ENCODE results near the gene FOXP1.

The FOXP1 gene

GRCh38 chr3:71262364-71263265 is 320.9 kb downstream of the FOXP1 start:
- peaks cover 9% of the 10 kb centered on the region for H3K27me3 Mint-ChIP-seq (ENCODE audit: low read depth)
- H3K4me3 Mint-ChIP-seq, result no peak overlapping the region
- no peaks in the 10 kb centered on the region for H3K36me3 Mint-ChIP-seq (ENCODE audit: low read depth)
- no peak overlapping the region for H3K27ac Mint-ChIP-seq
- no peaks in the 10 kb centered on the region for H3K9me3 Mint-ChIP-seq
- H3K4me1 Mint-ChIP-seq (ENCODE audit: low read depth), result peaks cover 5% of the 10 kb centered on the region

- H3K27me3 Mint-ChIP-seq (ENCODE audit: low read depth), result peaks cover 8% of the 10 kb centered on the region
- H3K4me3 Mint-ChIP-seq, result no peak overlapping the region
- no peaks in the 10 kb centered on the region for H3K36me3 Mint-ChIP-seq (ENCODE audit: low read depth)
- H3K4me1 Mint-ChIP-seq (ENCODE audit: low read depth), result peaks cover 5% of the 10 kb centered on the region
- no peaks in the 10 kb centered on the region for H3K9me3 Mint-ChIP-seq
- no peak overlapping the region for H3K27ac Mint-ChIP-seq
These were observed 322.7 kb downstream of the FOXP1 start for GRCh38 chr3:71260782-71261181.

- Mint-ChIP-seq H3K36me3 (ENCODE audit: low read depth) (no peaks in the 10 kb centered on the region), H3K27me3 (ENCODE audit: low read depth) (no peaks in the 10 kb centered on the region), H3K4me3 (no peak overlapping the region), H3K4me1 (ENCODE audit: low read depth) (no peaks in the 10 kb centered on the region), H3K27ac (no peak overlapping the region), H3K9me3 (no peaks in the 10 kb centered on the region)
These were observed 325.0 kb downstream of the FOXP1 start for GRCh38 chr3:71258526-71258925.

GRCh38 chr3:71258116-71258515 is 325.4 kb downstream of the FOXP1 start:
- H3K36me3 Mint-ChIP-seq (ENCODE audit: low read depth), result no peaks in the 10 kb centered on the region
- no peaks in the 10 kb centered on the region for H3K9me3 Mint-ChIP-seq
- H3K27ac Mint-ChIP-seq, result no peak overlapping the region
- H3K27me3 Mint-ChIP-seq (ENCODE audit: low read depth), result no peaks in the 10 kb centered on the region
- H3K4me1 Mint-ChIP-seq (ENCODE audit: low read depth), result no peaks in the 10 kb centered on the region
- no peak overlapping the region for H3K4me3 Mint-ChIP-seq

GRCh38 chr3:71255498-71255897 is 328.0 kb downstream of the FOXP1 start:
- Mint-ChIP-seq H3K9me3 (no peaks in the 10 kb centered on the region), H3K4me1 (ENCODE audit: low read depth) (no peaks in the 10 kb centered on the region), H3K4me3 (no peak overlapping the region), H3K36me3 (ENCODE audit: low read depth) (no peaks in the 10 kb centered on the region), H3K27ac (no peak overlapping the region), H3K27me3 (ENCODE audit: low read depth) (no peaks in the 10 kb centered on the region)

- Mint-ChIP-seq H3K4me3 (no peak overlapping the region), H3K9me3 (no peaks in the 10 kb centered on the region), H3K36me3 (ENCODE audit: low read depth) (no peaks in the 10 kb centered on the region), H3K27ac (no peak overlapping the region), H3K27me3 (ENCODE audit: low read depth) (no peaks in the 10 kb centered on the region), H3K4me1 (ENCODE audit: low read depth) (no peaks in the 10 kb centered on the region)
These were observed 329.1 kb downstream of the FOXP1 start for GRCh38 chr3:71254281-71255057.

- H3K4me3 Mint-ChIP-seq, result no peak overlapping the region
- no peaks in the 10 kb centered on the region for H3K27me3 Mint-ChIP-seq (ENCODE audit: low read depth)
- no peaks in the 10 kb centered on the region for H3K9me3 Mint-ChIP-seq
- H3K36me3 Mint-ChIP-seq (ENCODE audit: low read depth), result no peaks in the 10 kb centered on the region
- no peak overlapping the region for H3K27ac Mint-ChIP-seq
- H3K4me1 Mint-ChIP-seq (ENCODE audit: low read depth), result no peaks in the 10 kb centered on the region
These were observed 330.4 kb downstream of the FOXP1 start for GRCh38 chr3:71253169-71253568.

GRCh38 chr3:71252466-71252865 is 331.1 kb downstream of the FOXP1 start:
- Mint-ChIP-seq H3K27me3 (ENCODE audit: low read depth) (no peaks in the 10 kb centered on the region), H3K27ac (no peak overlapping the region), H3K9me3 (no peaks in the 10 kb centered on the region), H3K36me3 (ENCODE audit: low read depth) (no peaks in the 10 kb centered on the region), H3K4me1 (ENCODE audit: low read depth) (no peaks in the 10 kb centered on the region), H3K4me3 (no peak overlapping the region)

GRCh38 chr3:71251156-71251775 is 332.3 kb downstream of the FOXP1 start:
- no peak overlapping the region for H3K27ac Mint-ChIP-seq
- H3K4me1 Mint-ChIP-seq (ENCODE audit: low read depth), result no peaks in the 10 kb centered on the region
- H3K27me3 Mint-ChIP-seq (ENCODE audit: low read depth), result no peaks in the 10 kb centered on the region
- no peaks in the 10 kb centered on the region for H3K36me3 Mint-ChIP-seq (ENCODE audit: low read depth)
- no peaks in the 10 kb centered on the region for H3K9me3 Mint-ChIP-seq
- H3K4me3 Mint-ChIP-seq, result no peak overlapping the region

GRCh38 chr3:71250026-71250425 is 333.5 kb downstream of the FOXP1 start:
- H3K27me3 Mint-ChIP-seq (ENCODE audit: low read depth), result no peaks in the 10 kb centered on the region
- no peak overlapping the region for H3K27ac Mint-ChIP-seq
- no peaks in the 10 kb centered on the region for H3K9me3 Mint-ChIP-seq
- H3K36me3 Mint-ChIP-seq (ENCODE audit: low read depth), result no peaks in the 10 kb centered on the region
- H3K4me1 Mint-ChIP-seq (ENCODE audit: low read depth), result no peaks in the 10 kb centered on the region
- H3K4me3 Mint-ChIP-seq, result no peak overlapping the region

GRCh38 chr3:71247958-71248335 is 335.6 kb downstream of the FOXP1 start:
- no peaks in the 10 kb centered on the region for H3K36me3 Mint-ChIP-seq (ENCODE audit: low read depth)
- H3K9me3 Mint-ChIP-seq, result no peaks in the 10 kb centered on the region
- H3K4me1 Mint-ChIP-seq (ENCODE audit: low read depth), result no peaks in the 10 kb centered on the region
- H3K4me3 Mint-ChIP-seq, result no peak overlapping the region
- H3K27ac Mint-ChIP-seq, result no peak overlapping the region
- H3K27me3 Mint-ChIP-seq (ENCODE audit: low read depth), result peaks cover 4% of the 10 kb centered on the region

GRCh38 chr3:71247221-71247957 is 336.1 kb downstream of the FOXP1 start:
- Mint-ChIP-seq H3K27ac (no peak overlapping the region), H3K36me3 (ENCODE audit: low read depth) (no peaks in the 10 kb centered on the region), H3K9me3 (no peaks in the 10 kb centered on the region), H3K4me1 (ENCODE audit: low read depth) (no peaks in the 10 kb centered on the region), H3K27me3 (ENCODE audit: low read depth) (peaks cover 4% of the 10 kb centered on the region), H3K4me3 (no peak overlapping the region)

- Mint-ChIP-seq H3K4me3 (no peak overlapping the region), H3K9me3 (no peaks in the 10 kb centered on the region), H3K27ac (no peak overlapping the region), H3K4me1 (ENCODE audit: low read depth) (no peaks in the 10 kb centered on the region), H3K36me3 (ENCODE audit: low read depth) (no peaks in the 10 kb centered on the region), H3K27me3 (ENCODE audit: low read depth) (peaks cover 9% of the 10 kb centered on the region)
These were observed 337.3 kb downstream of the FOXP1 start for GRCh38 chr3:71245971-71246880.
